Chondrocyte (in vitro differentiated cells): ENCODE data around the gene SEMA3E. TPM values are rescaled to one million over a fixed set of nuclear protein-coding genes. Genes with fewer than 3 reads are reported as not detected.
"Not testable (repeated sequence)": the region's sequence is repeated elsewhere in the genome, so short reads cannot be mapped to it uniquely, and the experiment has no call there.

Experiments used
- DNase-seq: peaks from one replicate; pipeline ENCODE4 v3.0.0; 2021; ENCODE audit warnings: mixed read lengths, low spot score
- H3K27ac Mint-ChIP-seq: one replicate; pipeline ENCODE4 v1.8.0; 2021; ENCODE audit warnings: mild to moderate bottlenecking, moderate library complexity, mixed read lengths; ENCODE audit not compliant: unreplicated experiment
- H3K27me3 Mint-ChIP-seq: 2 replicates; pipeline ENCODE4 v1.8.0; 2021; ENCODE audit warnings: low read depth, mixed read lengths
- H3K36me3 Mint-ChIP-seq: 2 replicates; pipeline ENCODE4 v1.8.0; 2021; ENCODE audit warnings: low read depth, mixed read lengths
- H3K4me1 Mint-ChIP-seq: 2 replicates; pipeline ENCODE4 v1.8.0; 2021; ENCODE audit warnings: low read depth, mild to moderate bottlenecking, mixed read lengths
- H3K4me3 Mint-ChIP-seq: one replicate; pipeline ENCODE4 v1.8.0; 2021; ENCODE audit warnings: mild to moderate bottlenecking, moderate library complexity, mixed read lengths; ENCODE audit not compliant: unreplicated experiment
- H3K9me3 Mint-ChIP-seq: 2 replicates; pipeline ENCODE4 v1.8.0; 2021; ENCODE audit warnings: low read depth, mixed read lengths
- CTCF ChIP-seq: fragments of 200-600 bp; sonication (generic); IDR thresholded peaks from 2 replicates; pipeline ENCODE4 v1.5.0; 2021; ENCODE audit warnings: antibody characterized with exemption, mild to moderate bottlenecking, moderate library complexity
- total RNA-seq: library from RNA; stranded (reverse); gene quantifications from 3 replicates; pipeline ENCODE4 v1.2.1, GENCODE V29; 2021

Gene SEMA3E
- total RNA-seq, 1 donor from 2014 or later, result 3.7 TPM

GRCh38 chr7:83466187-83466923 is 182.6 kb downstream of the SEMA3E start:
- no peaks in the 10 kb centered on the region for H3K9me3 Mint-ChIP-seq
- no peak overlapping the region for H3K4me3 Mint-ChIP-seq
- TF ChIP-seq CTCF, result no peak
- no peak overlapping the region for H3K27ac Mint-ChIP-seq
- no peaks in the 10 kb centered on the region for H3K27me3 Mint-ChIP-seq
- H3K36me3 Mint-ChIP-seq, result no peaks in the 10 kb centered on the region
- peaks cover 19% of the 10 kb centered on the region for H3K4me1 Mint-ChIP-seq
- DNase-seq, result no peak

GRCh38 chr7:83465643-83466042 is 183.3 kb downstream of the SEMA3E start:
- H3K27ac Mint-ChIP-seq, result no peak overlapping the region
- peaks cover 19% of the 10 kb centered on the region for H3K4me1 Mint-ChIP-seq
- H3K4me3 Mint-ChIP-seq, result no peak overlapping the region
- H3K27me3 Mint-ChIP-seq, result no peaks in the 10 kb centered on the region
- no peak for TF ChIP-seq CTCF
- no peaks in the 10 kb centered on the region for H3K36me3 Mint-ChIP-seq
- H3K9me3 Mint-ChIP-seq, result no peaks in the 10 kb centered on the region
- no peak for DNase-seq

DNA sequence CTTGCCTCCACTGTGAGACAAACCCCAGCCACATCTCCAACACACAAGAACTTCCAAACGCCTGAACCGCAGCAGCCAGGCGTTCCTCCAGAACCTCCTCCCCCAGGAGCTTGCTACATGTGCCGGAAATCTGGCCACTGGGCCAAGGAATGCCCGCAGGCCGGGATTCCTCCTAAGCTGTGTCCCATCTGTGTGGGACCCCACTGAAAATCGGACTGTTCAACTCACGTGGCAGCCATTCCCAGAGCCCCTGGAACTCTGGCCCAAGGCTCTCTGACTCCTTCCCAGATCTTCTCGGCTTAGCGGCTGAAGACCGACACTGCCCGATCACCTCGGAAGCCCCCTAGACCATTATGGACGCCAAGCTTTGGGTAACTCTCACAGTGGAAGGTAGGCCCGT is 187.1 kb downstream of the SEMA3E start:
- not testable (repeated sequence) for H3K4me3 Mint-ChIP-seq, H3K27ac Mint-ChIP-seq, H3K36me3 Mint-ChIP-seq, H3K27me3 Mint-ChIP-seq, H3K9me3 Mint-ChIP-seq, DNase-seq
- H3K4me1 Mint-ChIP-seq, result peaks cover 13% of the 10 kb centered on the region

GRCh38 chr7:83459930-83460653 is 188.8 kb downstream of the SEMA3E start:
- H3K9me3 Mint-ChIP-seq, H3K27ac Mint-ChIP-seq, H3K4me3 Mint-ChIP-seq, H3K36me3 Mint-ChIP-seq, DNase-seq, H3K27me3 Mint-ChIP-seq: not testable (repeated sequence)
- peaks cover 11% of the 10 kb centered on the region for H3K4me1 Mint-ChIP-seq

- H3K27ac Mint-ChIP-seq, H3K4me3 Mint-ChIP-seq: not testable (repeated sequence)
These were observed 189.6 kb downstream of the SEMA3E start for GRCh38 chr7:83459101-83459929.

DNA sequence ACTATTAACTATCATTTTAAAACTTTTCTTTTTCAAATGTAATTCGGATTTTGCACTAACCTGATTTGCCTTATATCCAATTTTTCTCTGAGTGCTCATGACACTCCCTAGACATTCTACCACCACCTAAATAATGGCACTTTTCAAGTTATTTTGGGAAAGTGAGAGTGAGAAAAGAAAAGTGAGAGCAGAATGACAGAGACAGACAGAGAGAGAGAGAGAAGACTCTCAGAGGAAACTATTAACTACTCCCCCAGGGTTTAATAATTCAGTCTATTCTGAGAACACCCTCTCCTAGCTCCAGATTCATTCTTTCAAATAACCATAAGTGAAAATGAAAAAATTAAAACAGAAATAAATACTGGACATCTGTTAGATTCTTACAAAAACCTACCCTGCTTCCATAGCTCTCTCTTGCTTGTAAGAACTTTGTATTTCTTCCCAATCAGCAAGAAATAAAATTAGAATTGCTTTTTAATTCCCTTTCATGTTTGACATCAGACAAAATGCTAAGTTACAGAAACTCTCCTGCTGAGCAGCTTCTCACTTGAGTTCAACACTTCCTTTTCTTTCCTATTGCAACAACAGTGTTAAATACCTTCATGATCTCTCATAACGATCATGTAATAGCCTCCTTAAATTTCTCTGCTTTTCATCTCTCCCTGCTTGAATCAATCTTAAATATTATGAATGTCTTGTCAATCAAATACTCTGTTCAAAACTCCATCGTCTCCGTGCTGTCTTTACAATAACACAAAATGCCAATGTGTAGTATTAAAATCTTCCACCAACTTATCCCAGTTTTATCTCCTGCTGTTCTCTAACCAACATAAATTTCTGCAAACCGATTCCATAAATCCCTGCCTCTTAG is 191.7 kb downstream of the SEMA3E start:
- no peaks in the 10 kb centered on the region for H3K27me3 Mint-ChIP-seq
- peaks cover 11% of the 10 kb centered on the region for H3K4me1 Mint-ChIP-seq
- no peak for TF ChIP-seq CTCF
- H3K27ac Mint-ChIP-seq, result peak overlapping the region; percentile 85
- DNase-seq, result no peak
- no peaks in the 10 kb centered on the region for H3K36me3 Mint-ChIP-seq
- peak overlapping the region; percentile 45 for H3K4me3 Mint-ChIP-seq
- H3K9me3 Mint-ChIP-seq, result no peaks in the 10 kb centered on the region

More at GRCh38 chr7:83459101-83459929, 189.6 kb downstream of the SEMA3E start:
- not testable (repeated sequence) for H3K36me3 Mint-ChIP-seq, H3K27me3 Mint-ChIP-seq, DNase-seq, H3K9me3 Mint-ChIP-seq
- peaks cover 11% of the 10 kb centered on the region for H3K4me1 Mint-ChIP-seq
